Measurements from ENCODE around the gene GALNS. TPM values are rescaled to one million over a fixed set of nuclear protein-coding genes. Genes with fewer than 3 reads are reported as not detected.
A peak's percentile ranks its signal among the peaks of the same experiment; 100 is the strongest.

GALNS gene
- total and polyA plus RNA-seq, 4 donors: 6.8 to 20.6 (median 10.8) TPM

DNA sequence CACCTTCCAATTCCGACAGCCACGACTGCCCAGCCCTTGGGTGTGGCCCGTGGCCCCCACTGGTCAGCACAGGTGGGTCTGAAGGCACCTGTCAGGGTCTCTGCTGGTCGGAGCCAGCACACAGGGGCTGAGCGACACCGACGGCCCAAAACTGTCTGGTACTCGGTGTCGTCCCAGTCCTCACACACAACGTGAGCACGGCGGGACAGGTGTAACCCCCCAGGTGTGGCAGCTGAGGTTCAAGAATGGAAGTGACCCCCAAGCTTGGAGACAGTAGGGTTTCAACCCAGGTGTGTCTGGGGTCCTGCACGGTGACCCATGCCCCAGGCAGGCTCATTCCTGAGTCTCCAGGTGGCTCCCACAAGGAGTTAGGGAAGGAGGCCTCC lies 1.0 kb downstream of the GALNS start:
- Histone ChIP-seq H3K4me1 (ENCODE audit: control insufficient read depth in 4 of 4, insufficient read depth in 4 of 4, low read length in 3 of 4) (peaks cover 12 to 39% (median 28%) of the 10 kb centered on the region in 4 donors), H3K27me3 (ENCODE audit: control insufficient read depth in 4 of 4, insufficient read depth in 4 of 4, low read length in 3 of 4) (no peaks in the 10 kb centered on the region), H3K9ac (ENCODE audit: low read depth in 1 of 2, low read length in 2 of 2) (no peak overlapping the region), H3K4me3 (ENCODE audit: low read depth in 1 of 3, low read length in 3 of 3) (peak overlapping the region; percentile 21 to 68 (median 59)), H3K27ac (ENCODE audit: low read depth in 1 of 2, low read length in 2 of 2) (no peak overlapping the region), H3K36me3 (ENCODE audit: control insufficient read depth in 4 of 4, insufficient read depth in 3 of 4, low read depth in 1 of 4, low read length in 3 of 4) (peaks cover 5 to 19% (median 16%) of the 10 kb centered on the region in 4 donors), H3K9me3 (ENCODE audit: control insufficient read depth in 4 of 4, low read length in 3 of 4) (no peaks in the 10 kb centered on the region)
- DNase-seq (ENCODE audit: low spot score): no peak
- TF ChIP-seq, protein P1, sequence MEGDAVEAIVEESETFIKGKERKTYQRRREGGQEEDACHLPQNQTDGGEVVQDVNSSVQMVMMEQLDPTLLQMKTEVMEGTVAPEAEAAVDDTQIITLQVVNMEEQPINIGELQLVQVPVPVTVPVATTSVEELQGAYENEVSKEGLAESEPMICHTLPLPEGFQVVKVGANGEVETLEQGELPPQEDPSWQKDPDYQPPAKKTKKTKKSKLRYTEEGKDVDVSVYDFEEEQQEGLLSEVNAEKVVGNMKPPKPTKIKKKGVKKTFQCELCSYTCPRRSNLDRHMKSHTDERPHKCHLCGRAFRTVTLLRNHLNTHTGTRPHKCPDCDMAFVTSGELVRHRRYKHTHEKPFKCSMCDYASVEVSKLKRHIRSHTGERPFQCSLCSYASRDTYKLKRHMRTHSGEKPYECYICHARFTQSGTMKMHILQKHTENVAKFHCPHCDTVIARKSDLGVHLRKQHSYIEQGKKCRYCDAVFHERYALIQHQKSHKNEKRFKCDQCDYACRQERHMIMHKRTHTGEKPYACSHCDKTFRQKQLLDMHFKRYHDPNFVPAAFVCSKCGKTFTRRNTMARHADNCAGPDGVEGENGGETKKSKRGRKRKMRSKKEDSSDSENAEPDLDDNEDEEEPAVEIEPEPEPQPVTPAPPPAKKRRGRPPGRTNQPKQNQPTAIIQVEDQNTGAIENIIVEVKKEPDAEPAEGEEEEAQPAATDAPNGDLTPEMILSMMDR (IDR thresholded peaks at IDR 0.05; ENCODE audit: low read depth, low read length, missing input control): no peak
- no peak for TF ChIP-seq FOXA1 (IDR thresholded peaks at IDR 0.05)
- TF ChIP-seq, protein P2, sequence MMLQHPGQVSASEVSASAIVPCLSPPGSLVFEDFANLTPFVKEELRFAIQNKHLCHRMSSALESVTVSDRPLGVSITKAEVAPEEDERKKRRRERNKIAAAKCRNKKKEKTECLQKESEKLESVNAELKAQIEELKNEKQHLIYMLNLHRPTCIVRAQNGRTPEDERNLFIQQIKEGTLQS (IDR thresholded peaks at IDR 0.05): no peak
- TF ChIP-seq HNF4G (IDR thresholded peaks at IDR 0.05): no peak
- TF ChIP-seq, protein P3, sequence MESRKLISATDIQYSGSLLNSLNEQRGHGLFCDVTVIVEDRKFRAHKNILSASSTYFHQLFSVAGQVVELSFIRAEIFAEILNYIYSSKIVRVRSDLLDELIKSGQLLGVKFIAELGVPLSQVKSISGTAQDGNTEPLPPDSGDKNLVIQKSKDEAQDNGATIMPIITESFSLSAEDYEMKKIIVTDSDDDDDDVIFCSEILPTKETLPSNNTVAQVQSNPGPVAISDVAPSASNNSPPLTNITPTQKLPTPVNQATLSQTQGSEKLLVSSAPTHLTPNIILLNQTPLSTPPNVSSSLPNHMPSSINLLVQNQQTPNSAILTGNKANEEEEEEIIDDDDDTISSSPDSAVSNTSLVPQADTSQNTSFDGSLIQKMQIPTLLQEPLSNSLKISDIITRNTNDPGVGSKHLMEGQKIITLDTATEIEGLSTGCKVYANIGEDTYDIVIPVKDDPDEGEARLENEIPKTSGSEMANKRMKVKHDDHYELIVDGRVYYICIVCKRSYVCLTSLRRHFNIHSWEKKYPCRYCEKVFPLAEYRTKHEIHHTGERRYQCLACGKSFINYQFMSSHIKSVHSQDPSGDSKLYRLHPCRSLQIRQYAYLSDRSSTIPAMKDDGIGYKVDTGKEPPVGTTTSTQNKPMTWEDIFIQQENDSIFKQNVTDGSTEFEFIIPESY (IDR thresholded peaks at IDR 0.05): no peak
- TF ChIP-seq, protein P4, sequence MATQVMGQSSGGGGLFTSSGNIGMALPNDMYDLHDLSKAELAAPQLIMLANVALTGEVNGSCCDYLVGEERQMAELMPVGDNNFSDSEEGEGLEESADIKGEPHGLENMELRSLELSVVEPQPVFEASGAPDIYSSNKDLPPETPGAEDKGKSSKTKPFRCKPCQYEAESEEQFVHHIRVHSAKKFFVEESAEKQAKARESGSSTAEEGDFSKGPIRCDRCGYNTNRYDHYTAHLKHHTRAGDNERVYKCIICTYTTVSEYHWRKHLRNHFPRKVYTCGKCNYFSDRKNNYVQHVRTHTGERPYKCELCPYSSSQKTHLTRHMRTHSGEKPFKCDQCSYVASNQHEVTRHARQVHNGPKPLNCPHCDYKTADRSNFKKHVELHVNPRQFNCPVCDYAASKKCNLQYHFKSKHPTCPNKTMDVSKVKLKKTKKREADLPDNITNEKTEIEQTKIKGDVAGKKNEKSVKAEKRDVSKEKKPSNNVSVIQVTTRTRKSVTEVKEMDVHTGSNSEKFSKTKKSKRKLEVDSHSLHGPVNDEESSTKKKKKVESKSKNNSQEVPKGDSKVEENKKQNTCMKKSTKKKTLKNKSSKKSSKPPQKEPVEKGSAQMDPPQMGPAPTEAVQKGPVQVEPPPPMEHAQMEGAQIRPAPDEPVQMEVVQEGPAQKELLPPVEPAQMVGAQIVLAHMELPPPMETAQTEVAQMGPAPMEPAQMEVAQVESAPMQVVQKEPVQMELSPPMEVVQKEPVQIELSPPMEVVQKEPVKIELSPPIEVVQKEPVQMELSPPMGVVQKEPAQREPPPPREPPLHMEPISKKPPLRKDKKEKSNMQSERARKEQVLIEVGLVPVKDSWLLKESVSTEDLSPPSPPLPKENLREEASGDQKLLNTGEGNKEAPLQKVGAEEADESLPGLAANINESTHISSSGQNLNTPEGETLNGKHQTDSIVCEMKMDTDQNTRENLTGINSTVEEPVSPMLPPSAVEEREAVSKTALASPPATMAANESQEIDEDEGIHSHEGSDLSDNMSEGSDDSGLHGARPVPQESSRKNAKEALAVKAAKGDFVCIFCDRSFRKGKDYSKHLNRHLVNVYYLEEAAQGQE (IDR thresholded peaks at IDR 0.05): no peak
- TF ChIP-seq SP1 (IDR thresholded peaks at IDR 0.05): no peak
- TF ChIP-seq RXRA (IDR thresholded peaks at IDR 0.05): no peak
- no peak for TF ChIP-seq FOXA2 (IDR thresholded peaks at IDR 0.05)
- whole genome bisulfite sequencing: 89% methylated on average over 13 of the region's 13 CpGs

DNA sequence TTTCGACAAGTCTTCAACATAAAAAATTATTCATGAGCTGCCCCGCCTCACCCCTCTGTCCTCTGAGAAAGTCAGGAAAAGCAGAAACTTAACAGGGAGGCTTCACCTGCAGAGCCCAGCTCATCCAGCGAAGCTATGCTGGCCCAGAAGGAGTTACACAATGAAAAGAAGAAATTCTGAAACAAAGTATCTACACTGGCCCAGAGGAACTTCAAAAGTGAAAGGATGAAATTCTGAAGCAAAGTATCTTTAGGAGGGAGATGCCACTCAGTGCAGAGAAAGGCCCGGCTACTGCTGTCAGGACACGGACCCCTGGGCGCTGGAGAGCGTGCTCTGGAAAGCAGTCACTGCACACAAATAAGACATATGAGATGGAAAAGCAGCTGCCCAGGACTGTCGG lies 1.6 kb downstream of the GALNS start:
- Histone ChIP-seq H3K36me3 (ENCODE audit: control insufficient read depth in 4 of 4, insufficient read depth in 3 of 4, low read depth in 1 of 4, low read length in 3 of 4) (peaks cover 5 to 14% (median 12%) of the 10 kb centered on the region in 4 donors), H3K9ac (ENCODE audit: low read depth in 1 of 2, low read length in 2 of 2) (no peak overlapping the region), H3K4me1 (ENCODE audit: control insufficient read depth in 4 of 4, insufficient read depth in 4 of 4, low read length in 3 of 4) (peaks cover 12 to 39% (median 28%) of the 10 kb centered on the region in 4 donors), H3K27me3 (ENCODE audit: control insufficient read depth in 4 of 4, insufficient read depth in 4 of 4, low read length in 3 of 4) (no peaks in the 10 kb centered on the region), H3K9me3 (ENCODE audit: control insufficient read depth in 4 of 4, low read length in 3 of 4) (no peaks in the 10 kb centered on the region), H3K4me3 (ENCODE audit: low read depth in 1 of 3, low read length in 3 of 3) (no peak overlapping the region), H3K27ac (ENCODE audit: low read depth in 1 of 2, low read length in 2 of 2) (no peak overlapping the region)
- WGBS: 90% methylated on average over 8 of the region's 8 CpGs
- DNase-seq (ENCODE audit: low spot score): no peak
- TF ChIP-seq HNF4A (conservative IDR thresholded peaks at IDR 0.05) (no peak), JUND (IDR thresholded peaks at IDR 0.05) (no peak), YY1 (IDR thresholded peaks at IDR 0.05) (no peak), NR2F2 (IDR thresholded peaks at IDR 0.05) (no peak), RAD21 (IDR thresholded peaks at IDR 0.05) (no peak), RXRA (IDR thresholded peaks at IDR 0.05) (no peak), SP1 (IDR thresholded peaks at IDR 0.05) (no peak), GABPA (IDR thresholded peaks at IDR 0.05 in 1 of 2, conservative IDR thresholded peaks at IDR 0.05 in 1 of 2) (no peak), FOXA1 (IDR thresholded peaks at IDR 0.05) (no peak), HNF4G (IDR thresholded peaks at IDR 0.05) (no peak)
- TF ChIP-seq, protein P2 (IDR thresholded peaks at IDR 0.05): no peak
- TF ChIP-seq, protein P3 (IDR thresholded peaks at IDR 0.05): no peak
- TF ChIP-seq, protein P1 (IDR thresholded peaks at IDR 0.05; ENCODE audit: low read depth, low read length, missing input control): no peak
